H9 (cell line): ENCODE results near the gene FGR. TPM values are rescaled to one million over a fixed set of nuclear protein-coding genes. Genes with fewer than 3 reads are reported as not detected.

Experiments
- DNase-seq: peaks from one replicate; pipeline ENCODE4 v3.0.0-alpha.2; 2017
- H2AFZ ChIP-seq: one replicate; pipeline ENCODE4 v1.6.1; 2013; ENCODE audit warnings: mild to moderate bottlenecking, low read length, control low read depth, moderate library complexity
- H2AK5ac ChIP-seq: 2 replicates; pipeline ENCODE4 v1.6.1; 2013; ENCODE audit warnings: low read length, control low read depth, mixed read lengths; ENCODE audit not compliant: insufficient read length
- H2BK120ac ChIP-seq: one replicate; pipeline ENCODE4 v1.6.1; 2013; ENCODE audit warnings: low read depth, mild to moderate bottlenecking, low read length, control low read depth, inconsistent platforms; ENCODE audit not compliant: poor library complexity, severe bottlenecking
- H2BK12ac ChIP-seq: 2 replicates; pipeline ENCODE4 v1.6.1; 2013; ENCODE audit warnings: low read length, control low read depth, mixed read lengths, low read depth; ENCODE audit not compliant: insufficient read length
- H2BK15ac ChIP-seq: 2 replicates; pipeline ENCODE4 v1.6.1; 2013; ENCODE audit warnings: low read depth, low read length, control low read depth
- H2BK20ac ChIP-seq: one replicate; pipeline ENCODE4 v1.6.1; 2013; ENCODE audit warnings: low read depth, mild to moderate bottlenecking, low read length, control low read depth, inconsistent platforms; ENCODE audit not compliant: poor library complexity, severe bottlenecking
- H2BK5ac ChIP-seq: 2 replicates; pipeline ENCODE4 v1.6.1; 2013; ENCODE audit warnings: low read length, control low read depth, mixed read lengths; ENCODE audit not compliant: insufficient read length
- H3K14ac ChIP-seq: 2 replicates; pipeline ENCODE4 v1.6.1; 2013; ENCODE audit warnings: low read length, control low read depth; ENCODE audit not compliant: insufficient read depth
- H3K18ac ChIP-seq: 2 replicates; pipeline ENCODE4 v1.6.1; 2013; ENCODE audit warnings: low read depth, mild to moderate bottlenecking, mixed read lengths, low read length, control low read depth; ENCODE audit not compliant: insufficient read length
- H3K23ac ChIP-seq: 2 replicates; pipeline ENCODE4 v1.6.1; 2013; ENCODE audit warnings: low read length, control low read depth, mixed read lengths, low read depth; ENCODE audit not compliant: insufficient read length
- H3K23me2 ChIP-seq: 2 replicates; pipeline ENCODE4 v1.6.1; 2013; ENCODE audit warnings: low read depth, mild to moderate bottlenecking, mixed read lengths, low read length, control low read depth; ENCODE audit not compliant: insufficient read length, poor library complexity, severe bottlenecking
- H3K27ac ChIP-seq: 2 replicates; pipeline ENCODE4 v1.5.1; 2013; ENCODE audit warnings: low read length, control low read depth, mixed read lengths, low read depth; ENCODE audit not compliant: insufficient read length
- H3K27me3 ChIP-seq: 2 replicates; pipeline ENCODE4 v1.6.1; 2013; ENCODE audit warnings: low read length, control low read depth, inconsistent platforms; ENCODE audit not compliant: insufficient read depth
- H3K4ac ChIP-seq: 2 replicates; pipeline ENCODE4 v1.6.1; 2013; ENCODE audit warnings: low read depth, mild to moderate bottlenecking, control low read depth, inconsistent platforms, low read length, moderate library complexity
- H3K4me1 ChIP-seq: 2 replicates; pipeline ENCODE4 v1.6.1; 2013; ENCODE audit warnings: low read length, control low read depth, inconsistent platforms; ENCODE audit not compliant: insufficient read depth
- H3K4me2 ChIP-seq: 2 replicates; pipeline ENCODE4 v1.6.1; 2013; ENCODE audit warnings: low read length, control low read depth, mixed read lengths; ENCODE audit not compliant: insufficient read length, insufficient read depth
- H3K56ac ChIP-seq: 2 replicates; pipeline ENCODE4 v1.6.1; 2013; ENCODE audit warnings: low read depth, mild to moderate bottlenecking, mixed read lengths, low read length, control low read depth; ENCODE audit not compliant: insufficient read length
- H3K79me1 ChIP-seq: 2 replicates; pipeline ENCODE4 v1.6.1; 2013; ENCODE audit warnings: low read depth, mild to moderate bottlenecking, moderate library complexity, low read length, control low read depth, inconsistent platforms; ENCODE audit not compliant: insufficient read depth, poor library complexity, severe bottlenecking
- H3K79me2 ChIP-seq: 2 replicates; pipeline ENCODE4 v1.6.1; 2013; ENCODE audit warnings: low read length, control low read depth, inconsistent platforms; ENCODE audit not compliant: insufficient read depth
- H3K9ac ChIP-seq: 2 replicates; pipeline ENCODE4 v1.6.1; 2013; ENCODE audit warnings: low read length, control low read depth, mixed read lengths; ENCODE audit not compliant: insufficient read length; ENCODE audit errors: extremely low read depth
- H3K9me3 ChIP-seq: one replicate; pipeline ENCODE4 v1.6.1; 2013; ENCODE audit warnings: low read depth, low read length, inconsistent platforms; ENCODE audit not compliant: control insufficient read depth
- H3T11ph ChIP-seq: one replicate; pipeline ENCODE4 v1.6.1; 2013; ENCODE audit warnings: mild to moderate bottlenecking, low read length, control low read depth, inconsistent platforms
- H4K20me1 ChIP-seq: one replicate; pipeline ENCODE4 v1.6.1; 2013; ENCODE audit not compliant: control insufficient read depth, insufficient read length, insufficient read depth
- H4K5ac ChIP-seq: 2 replicates; pipeline ENCODE4 v1.6.1; 2013; ENCODE audit warnings: low read depth, mild to moderate bottlenecking, mixed read lengths, low read length, control low read depth; ENCODE audit not compliant: insufficient read length
- H4K8ac ChIP-seq: replicated peaks from 2 replicates; pipeline ENCODE4 v1.6.1; 2013; ENCODE audit warnings: low read length, control low read depth, mixed read lengths, low read depth; ENCODE audit not compliant: insufficient read length
- H4K91ac ChIP-seq: 2 replicates; pipeline ENCODE4 v1.6.1; 2013; ENCODE audit warnings: low read depth, mild to moderate bottlenecking, moderate library complexity, mixed read lengths, low read length, control low read depth; ENCODE audit not compliant: insufficient read length
- H3K27ac Mint-ChIP-seq, 3 experiments: 2 replicates in 2 of 3; 3 replicates in 1 of 3; pipeline ENCODE4 v1.8.0; 2020 to 2021; ENCODE audit warnings: mixed read lengths in 3 of 3, mild to moderate bottlenecking in 1 of 3, moderate library complexity in 1 of 3
- H3K27me3 Mint-ChIP-seq: 2 replicates; pipeline ENCODE4 v1.8.0; 2021; ENCODE audit warnings: low read depth, mild to moderate bottlenecking, moderate library complexity, mixed read lengths
- H3K36me3 Mint-ChIP-seq, 3 experiments: 2 replicates in 2 of 3; 3 replicates in 1 of 3; pipeline ENCODE4 v1.8.0; 2020 to 2021; ENCODE audit warnings: low read depth in 3 of 3, mixed read lengths in 3 of 3; ENCODE audit not compliant: insufficient read depth in 1 of 3
- H3K4me1 Mint-ChIP-seq, 2 experiments: 2 replicates each; pipeline ENCODE4 v1.8.0; 2020; ENCODE audit warnings: mixed read lengths in 2 of 2
- H3K4me3 Mint-ChIP-seq, 2 experiments: 2 replicates in 1 of 2; 3 replicates in 1 of 2; pipeline ENCODE4 v1.8.0; 2020 to 2021; ENCODE audit warnings: mild to moderate bottlenecking in 2 of 2, mixed read lengths in 2 of 2, moderate library complexity in 1 of 2
- H3K9me3 Mint-ChIP-seq, 2 experiments: 2 replicates in 1 of 2; 3 replicates in 1 of 2; pipeline ENCODE4 v1.8.0; 2020; ENCODE audit warnings: mild to moderate bottlenecking in 2 of 2, mixed read lengths in 2 of 2, moderate library complexity in 1 of 2
- CTCF ChIP-seq: fragments of 200-600 bp; sonication (generic); conservative IDR thresholded peaks from 3 replicates; pipeline ENCODE4 v1.8.0; 2021; ENCODE audit warnings: antibody characterized with exemption, mild to moderate bottlenecking
- WGBS: extraction: QIAGEN DNeasy Blood & Tissue Kit; methylation state at CpG from one replicate; pipeline ENCODE4 v1.1.7; 2013; ENCODE audit warnings: missing lambda C conversion rate, low lambda C conversion rate, mixed read lengths; ENCODE audit not compliant: insufficient read length; ENCODE audit errors: extremely low coverage; 5-methylcytosine and 5-hydroxymethylcytosine counted together
- total RNA-seq: library from RNA; stranded (reverse); gene quantifications from 2 replicates; pipeline ENCODE4 v1.2.1, GENCODE V29; 2021

Gene FGR
- total RNA-seq, 1 experiment from 2014 or later = not detected

GRCh38 chr1:27634177-27634984 is 604 bp downstream of the FGR start:
- Histone ChIP-seq H3K18ac (no peak overlapping the region), H4K20me1 (no peaks in the 10 kb centered on the region), H3K9ac (no peak overlapping the region), H3K9me3 (no peaks in the 10 kb centered on the region), H3K4me2 (peak overlapping the region; percentile 38), H3K27ac (no peak overlapping the region), H2BK120ac (no peak overlapping the region), H3K56ac (no peak overlapping the region), H3K27me3 (peaks cover 19% of the 10 kb centered on the region; the same call in 1 of the 2 replicates), H2AFZ (no peak overlapping the region), H3K79me2 (no peaks in the 10 kb centered on the region), H3K23me2 (peaks cover 8% of the 10 kb centered on the region), H4K8ac (no peak overlapping the region), H3T11ph (no peak overlapping the region), H3K4me1 (peaks cover 5% of the 10 kb centered on the region; the same call in 1 of the 2 replicates), H2BK20ac (no peak overlapping the region), H3K14ac (no peak overlapping the region), H4K91ac (no peak overlapping the region), H3K4ac (no peak overlapping the region), H3K23ac (no peak overlapping the region), H2BK15ac (no peak overlapping the region), H4K5ac (no peak overlapping the region), H3K79me1 (no peaks in the 10 kb centered on the region), H2BK12ac (no peak overlapping the region), H2BK5ac (no peak overlapping the region), H2AK5ac (no peak overlapping the region)
- peaks cover 27% of the 10 kb centered on the region for H3K27me3 Mint-ChIP-seq
- peak overlapping the region; percentile 59 to 75 for H3K4me3 Mint-ChIP-seq
- no peak overlapping the region for H3K27ac Mint-ChIP-seq
- no peak for TF ChIP-seq CTCF
- DNase-seq = no peak
- no CpG with 5 or more reads among the region's 63 CpGs for WGBS
- H3K9me3 Mint-ChIP-seq = no peaks in the 10 kb centered on the region
- H3K4me1 Mint-ChIP-seq = peaks cover 16 to 34% of the 10 kb centered on the region in 2 experiments
- no peaks in the 10 kb centered on the region; a peak in 1 of 7 replicates for H3K36me3 Mint-ChIP-seq
